PFSK-1 (cell line): ENCODE data around the gene CNKSR2.

Experiments used
- FOXP2 ChIP-seq: optimal IDR thresholded peaks from 2 replicates; pipeline ENCODE3; 2011; ENCODE audit warnings: borderline replicate concordance, control low read depth, inconsistent platforms; ENCODE audit not compliant: insufficient read depth; ENCODE audit errors: extremely low read length, extremely low read depth
- POLR2AphosphoS5 ChIP-seq: IDR thresholded peaks from 2 replicates; pipeline ENCODE4 v1.6.1; 2012; ENCODE audit warnings: low read depth, mild to moderate bottlenecking, control low read depth, low read length, moderate library complexity
- SIN3A ChIP-seq: IDR thresholded peaks from 2 replicates; pipeline ENCODE4 v1.6.1; 2012; ENCODE audit warnings: mild to moderate bottlenecking, low read length, moderate library complexity, borderline replicate concordance; ENCODE audit not compliant: insufficient read depth
- TAF1 ChIP-seq: IDR thresholded peaks from 2 replicates; pipeline ENCODE4 v1.6.1; 2012; ENCODE audit warnings: low read length, control low read depth, borderline replicate concordance; ENCODE audit not compliant: insufficient read depth
- TF ChIP-seq, protein P1 (sequence below), 2 experiments: IDR thresholded peaks; 2 replicates each; pipeline versions ENCODE4 v1.6.1 to v1.8.0; 2011 to 2012; ENCODE audit warnings: low read depth in 2 of 2, low read length in 2 of 2, control low read depth in 1 of 2, inconsistent platforms in 1 of 2, mild to moderate bottlenecking in 1 of 2, moderate library complexity in 1 of 2; ENCODE audit not compliant: insufficient read depth in 1 of 2

CNKSR2 gene

DNA sequence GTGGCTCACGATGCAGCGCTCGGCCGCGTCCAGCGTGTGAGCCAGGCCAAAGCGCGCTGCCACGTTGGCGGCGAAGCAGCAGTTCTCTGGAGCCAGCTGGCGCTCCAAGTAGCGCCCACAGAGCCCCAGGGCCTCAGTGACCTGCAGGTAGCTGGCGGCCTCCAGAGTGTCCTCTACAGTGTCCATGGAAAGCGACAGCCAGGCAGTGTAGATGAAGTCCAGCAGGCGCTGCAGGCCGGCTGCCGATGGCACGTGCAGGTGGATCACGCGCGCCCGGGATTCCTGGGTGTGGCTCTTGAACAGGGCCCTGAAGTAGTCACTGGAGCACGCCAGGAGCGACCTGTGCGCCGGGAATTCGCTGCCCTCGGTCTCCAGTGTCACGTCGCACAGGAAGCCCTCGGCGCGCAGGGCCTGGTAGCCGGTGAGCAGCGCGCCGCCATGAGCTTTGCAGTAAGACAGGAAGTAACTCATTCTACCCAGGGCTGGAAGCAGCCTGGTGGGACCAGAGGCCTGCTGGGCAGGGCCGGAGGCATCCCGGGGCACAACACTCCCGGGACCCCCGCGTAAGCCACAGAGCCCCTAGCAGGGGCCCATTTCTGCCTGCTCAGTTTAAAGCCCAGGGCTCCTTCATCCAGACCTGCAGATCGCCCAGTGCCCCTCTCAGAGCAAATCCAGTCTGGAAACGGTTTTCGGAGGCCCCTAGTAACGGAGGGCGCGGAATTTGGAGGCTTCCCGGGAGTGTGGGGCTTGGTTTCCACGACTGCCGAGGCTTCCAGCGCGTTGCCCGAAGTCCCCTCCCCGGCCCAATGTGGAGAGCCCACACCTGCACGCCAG is 283.3 kb downstream of the CNKSR2 start:
- TF ChIP-seq POLR2AphosphoS5 (no peak), FOXP2 (no peak), SIN3A (no peak), TAF1 (no peak)
- TF ChIP-seq, protein P1, sequence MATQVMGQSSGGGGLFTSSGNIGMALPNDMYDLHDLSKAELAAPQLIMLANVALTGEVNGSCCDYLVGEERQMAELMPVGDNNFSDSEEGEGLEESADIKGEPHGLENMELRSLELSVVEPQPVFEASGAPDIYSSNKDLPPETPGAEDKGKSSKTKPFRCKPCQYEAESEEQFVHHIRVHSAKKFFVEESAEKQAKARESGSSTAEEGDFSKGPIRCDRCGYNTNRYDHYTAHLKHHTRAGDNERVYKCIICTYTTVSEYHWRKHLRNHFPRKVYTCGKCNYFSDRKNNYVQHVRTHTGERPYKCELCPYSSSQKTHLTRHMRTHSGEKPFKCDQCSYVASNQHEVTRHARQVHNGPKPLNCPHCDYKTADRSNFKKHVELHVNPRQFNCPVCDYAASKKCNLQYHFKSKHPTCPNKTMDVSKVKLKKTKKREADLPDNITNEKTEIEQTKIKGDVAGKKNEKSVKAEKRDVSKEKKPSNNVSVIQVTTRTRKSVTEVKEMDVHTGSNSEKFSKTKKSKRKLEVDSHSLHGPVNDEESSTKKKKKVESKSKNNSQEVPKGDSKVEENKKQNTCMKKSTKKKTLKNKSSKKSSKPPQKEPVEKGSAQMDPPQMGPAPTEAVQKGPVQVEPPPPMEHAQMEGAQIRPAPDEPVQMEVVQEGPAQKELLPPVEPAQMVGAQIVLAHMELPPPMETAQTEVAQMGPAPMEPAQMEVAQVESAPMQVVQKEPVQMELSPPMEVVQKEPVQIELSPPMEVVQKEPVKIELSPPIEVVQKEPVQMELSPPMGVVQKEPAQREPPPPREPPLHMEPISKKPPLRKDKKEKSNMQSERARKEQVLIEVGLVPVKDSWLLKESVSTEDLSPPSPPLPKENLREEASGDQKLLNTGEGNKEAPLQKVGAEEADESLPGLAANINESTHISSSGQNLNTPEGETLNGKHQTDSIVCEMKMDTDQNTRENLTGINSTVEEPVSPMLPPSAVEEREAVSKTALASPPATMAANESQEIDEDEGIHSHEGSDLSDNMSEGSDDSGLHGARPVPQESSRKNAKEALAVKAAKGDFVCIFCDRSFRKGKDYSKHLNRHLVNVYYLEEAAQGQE (IDR thresholded peaks at IDR 0.05; ENCODE audit: insufficient read depth in 1 of 2, low read depth in 2 of 2, low read length in 2 of 2) = no peak

DNA sequence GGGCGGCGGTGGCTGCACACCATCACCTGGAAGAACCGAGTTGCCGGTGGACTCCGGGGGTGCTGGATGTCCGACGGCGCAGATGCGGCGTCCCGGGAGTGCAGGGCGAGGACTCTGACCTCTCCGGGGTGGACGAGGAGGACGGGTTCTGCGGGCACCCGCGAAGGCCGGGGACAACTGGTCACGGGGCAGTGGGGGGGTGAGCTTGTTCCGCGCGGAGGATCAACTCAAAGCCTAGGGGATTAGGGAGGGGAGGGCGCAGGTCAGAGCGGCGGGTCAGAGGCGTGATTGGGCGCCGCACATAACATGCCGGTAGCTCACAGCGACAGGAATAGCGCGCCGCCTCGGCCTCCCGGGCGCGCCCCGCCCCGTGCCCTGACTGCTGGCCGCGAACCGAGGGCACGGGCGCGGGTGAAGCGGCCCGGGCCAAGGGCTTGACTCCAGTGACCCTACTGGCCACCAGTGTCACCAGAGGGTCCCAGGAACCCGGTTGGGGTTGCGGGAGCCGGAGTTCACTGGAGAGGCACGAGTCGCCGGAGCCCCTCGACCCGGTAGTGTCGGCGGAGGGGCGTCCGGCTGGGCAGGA is 284.0 kb downstream of the CNKSR2 start, which contains the start of gene KLHL34:
Gene KLHL34, minus strand, starts transcription at position 179 of the 586 bp plus-strand sequence. CDS start 542 bp downstream, outside the sequence.
- TF ChIP-seq FOXP2 (no peak), SIN3A (no peak), POLR2AphosphoS5 (no peak), TAF1 (no peak)
- TF ChIP-seq, protein P1 (IDR thresholded peaks at IDR 0.05; ENCODE audit: insufficient read depth in 1 of 2, low read depth in 2 of 2, low read length in 2 of 2) = no peak

DNA sequence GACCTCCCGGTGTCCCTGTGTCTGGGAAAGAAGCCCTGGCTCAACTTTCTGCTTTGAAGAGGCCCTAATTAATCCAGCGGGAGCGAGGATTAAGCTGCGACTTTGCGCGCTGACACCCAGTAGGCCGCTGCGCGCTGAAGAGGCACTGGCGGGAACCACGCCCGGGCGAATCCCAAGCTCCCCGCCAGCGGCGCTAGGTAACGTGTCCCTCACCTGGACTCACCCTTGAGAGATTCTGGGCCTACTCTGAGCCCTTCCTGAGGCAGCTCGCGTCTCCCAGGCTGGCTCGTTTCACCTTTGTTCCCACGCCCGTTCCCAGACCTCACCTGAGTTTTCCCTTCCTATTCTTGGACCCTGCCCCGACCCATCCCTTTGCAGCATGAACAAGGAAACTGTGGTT is 284.5 kb downstream of the CNKSR2 start:
- TF ChIP-seq SIN3A = no peak
- no peak for TF ChIP-seq FOXP2
- TF ChIP-seq TAF1 = no peak
- TF ChIP-seq POLR2AphosphoS5 = no peak
- TF ChIP-seq, protein P1 (IDR thresholded peaks at IDR 0.05; ENCODE audit: insufficient read depth in 1 of 2, low read depth in 2 of 2, low read length in 2 of 2) = no peak

DNA sequence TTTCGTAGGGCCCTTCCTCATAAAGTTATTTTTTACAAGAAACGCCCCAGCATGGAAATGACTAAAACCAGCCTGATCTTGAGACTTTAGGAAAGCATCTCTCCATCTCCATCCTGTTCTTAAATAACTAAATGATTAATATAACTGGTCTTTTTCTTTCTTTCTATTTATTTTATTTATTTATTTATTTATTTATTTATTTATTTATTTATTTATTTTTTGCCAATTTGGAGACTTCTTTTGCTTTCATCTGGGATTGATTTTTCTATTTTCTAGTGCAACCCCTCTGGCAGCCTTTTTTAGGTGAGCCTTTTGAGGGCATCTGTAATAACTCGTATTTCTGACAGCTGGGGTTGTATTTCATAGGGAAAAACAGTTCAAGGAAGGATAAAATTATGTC is 285.1 kb downstream of the CNKSR2 start:
- TF ChIP-seq, protein P1 (IDR thresholded peaks at IDR 0.05; ENCODE audit: insufficient read depth in 1 of 2, low read depth in 2 of 2, low read length in 2 of 2) = no peak
- TF ChIP-seq TAF1 = no peak
- TF ChIP-seq FOXP2 = no peak
- no peak for TF ChIP-seq SIN3A
- TF ChIP-seq POLR2AphosphoS5 = no peak

DNA sequence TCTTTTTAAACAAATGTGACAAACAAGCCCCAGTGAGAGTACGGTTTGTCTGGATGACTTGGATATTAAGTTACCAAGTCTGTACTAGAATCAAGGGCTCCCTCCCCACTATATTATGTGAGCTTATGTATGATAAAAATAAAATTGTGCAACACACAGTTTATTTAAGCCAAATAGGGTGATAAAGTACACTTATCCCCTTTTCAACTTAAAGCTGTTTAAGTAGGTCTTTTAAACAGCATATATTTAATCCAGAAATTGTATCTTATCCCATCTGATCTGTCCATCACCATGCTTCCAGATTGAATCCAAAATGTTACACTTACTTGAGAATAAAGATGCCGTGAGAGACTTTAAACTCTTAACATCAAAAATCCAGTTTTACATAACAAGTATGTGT is 285.9 kb downstream of the CNKSR2 start:
- no peak for TF ChIP-seq POLR2AphosphoS5
